SK-N-SH (cell line): ENCODE measurements around the gene IKZF2. TPM values are rescaled to one million over a fixed set of nuclear protein-coding genes. Genes with fewer than 3 reads are reported as not detected.

Experiments
- CTCF ChIA-PET: fragments of 300-600, 350-600 bp; formaldehyde crosslinking; extraction: SDS; loops from one replicate; lab custom pipeline; 2021; lab: Yijun Ruan, JAX
- POLR2A ChIA-PET: fragments of 350-600 bp; sonication (Branson Sonifier 250); formaldehyde crosslinking; extraction: SDS; loops from one replicate; lab custom pipeline; 2020; ENCODE audit warnings: antibody characterized with exemption, inconsistent platforms; lab: Yijun Ruan, JAX
- DNase-seq: peaks from one replicate; pipeline ENCODE4 v3.0.0; 2012
- H2AFZ ChIP-seq: fragments of 200-600 bp; sonication (generic); 2 replicates; pipeline ENCODE4 v1.8.1; 2016; ENCODE audit warnings: antibody characterized with exemption, mild to moderate bottlenecking, low read depth
- H3F3A ChIP-seq: fragments of 200-600 bp; sonication (generic); replicated peaks from 2 replicates; pipeline ENCODE3; 2016; ENCODE audit warnings: antibody characterized with exemption, mild to moderate bottlenecking; ENCODE audit not compliant: insufficient read depth
- H3K27ac ChIP-seq, 2 experiments: fragments of 200-500 bp in 1 of 2; fragments of 200-600 bp in 1 of 2; sonication (Bioruptor generic) in 1 of 2; sonication (generic), shearing (Covaris generic) in 1 of 2; 2 replicates each; pipeline versions ENCODE4 v1.5.1 to v1.6.1; 2014 to 2016; ENCODE audit warnings: low read depth in 2 of 2, inconsistent platforms in 1 of 2, low read length in 1 of 2, mild to moderate bottlenecking in 1 of 2, mixed read lengths in 1 of 2
- H3K27me3 ChIP-seq: fragments of 200-600 bp; sonication (generic), shearing (Covaris generic); 2 replicates; pipeline ENCODE4 v1.6.1; 2016; ENCODE audit warnings: mixed run types; ENCODE audit not compliant: insufficient read depth
- H3K36me3 ChIP-seq, 2 experiments: fragments of 200-500 bp in 1 of 2; fragments of 200-600 bp in 1 of 2; sonication (Bioruptor generic) in 1 of 2; sonication (generic) in 1 of 2; replicated peaks in 1 of 2; 2 replicates each; pipeline versions ENCODE3 to v1.5.1; 2014 to 2016; ENCODE audit warnings: low read length in 1 of 2, mild to moderate bottlenecking in 1 of 2; ENCODE audit not compliant: insufficient read depth in 2 of 2, control insufficient read depth in 1 of 2
- H3K4me1 ChIP-seq, 2 experiments: fragments of 200-500 bp in 1 of 2; fragments of 200-600 bp in 1 of 2; sonication (Bioruptor generic) in 1 of 2; sonication (generic), shearing (Covaris generic) in 1 of 2; 2 replicates each; pipeline versions ENCODE4 v1.5.1 to v1.6.1; 2014 to 2016; ENCODE audit warnings: low read depth in 1 of 2, low read length in 1 of 2, mixed run types in 1 of 2; ENCODE audit not compliant: insufficient read depth in 2 of 2, control insufficient read depth in 1 of 2
- H3K4me2 ChIP-seq: fragments of 200-600 bp; sonication (generic), shearing (Covaris generic); 2 replicates; pipeline ENCODE4 v1.6.1; 2017; ENCODE audit warnings: mixed run types
- H3K4me3 ChIP-seq, 2 experiments: fragments of 200-500 bp in 1 of 2; fragments of 200-600 bp in 1 of 2; sonication (Bioruptor generic) in 1 of 2; sonication (generic), shearing (Covaris generic) in 1 of 2; 2 replicates each; pipeline versions ENCODE4 v1.5.1 to v1.8.1; 2014 to 2016; ENCODE audit warnings: low read depth in 2 of 2, inconsistent platforms in 1 of 2, low read length in 1 of 2, mild to moderate bottlenecking in 1 of 2, mixed read lengths in 1 of 2, moderate library complexity in 1 of 2
- H3K79me2 ChIP-seq: fragments of 200-600 bp; sonication (generic); 2 replicates; pipeline ENCODE4 v1.8.1; 2017; ENCODE audit warnings: mild to moderate bottlenecking; ENCODE audit not compliant: insufficient read depth
- H3K9ac ChIP-seq: fragments of 200-600 bp; sonication (generic); 2 replicates; pipeline ENCODE4 v1.6.1; 2017; ENCODE audit warnings: mixed run types
- H3K9me2 ChIP-seq: fragments of 200-600 bp; sonication (generic); 2 replicates; pipeline ENCODE4 v1.6.1; 2017; ENCODE audit warnings: mixed run types
- H3K9me3 ChIP-seq: fragments of 200-600 bp; sonication (generic); 2 replicates; pipeline ENCODE4 v1.6.1; 2017; ENCODE audit warnings: mixed run types, mild to moderate bottlenecking, moderate library complexity
- H4K20me1 ChIP-seq: fragments of 200-600 bp; sonication (generic); 2 replicates; pipeline ENCODE4 v1.6.1; 2017; ENCODE audit warnings: mild to moderate bottlenecking, mixed run types; ENCODE audit not compliant: insufficient read depth
- FOXM1 ChIP-seq: IDR thresholded peaks from 2 replicates; pipeline ENCODE4 v1.4.0; 2012; ENCODE audit warnings: low read depth, mild to moderate bottlenecking
- NRF1 ChIP-seq: IDR thresholded peaks from 2 replicates; pipeline ENCODE4 v1.6.1; 2012; ENCODE audit warnings: low read depth, mild to moderate bottlenecking, low read length
- RCOR1 ChIP-seq: fragments of 150-350 bp; IDR thresholded peaks from 2 replicates; pipeline ENCODE4 v1.6.1; 2017; ENCODE audit warnings: antibody characterized with exemption, low read length
- WGBS: methylation state at CpG from one replicate; pipeline ENCODE4 v1.1.6; 2017; ENCODE audit warnings: low lambda C conversion rate; 5-methylcytosine and 5-hydroxymethylcytosine counted together
- polyA plus RNA-seq, 3 experiments: library from polyadenylated mRNA; depleted of rRNA; stranded (reverse); fragments of >200 nt; gene quantifications; 2 replicates each; pipeline ENCODE4 v1.2.3, GENCODE V29; 2012
- TF ChIP-seq, protein P1 (sequence below): IDR thresholded peaks from 2 replicates; pipeline ENCODE4 v1.4.0; 2012; ENCODE audit warnings: low read depth
- TF ChIP-seq, protein P2 (sequence below): IDR thresholded peaks from 2 replicates; pipeline ENCODE4; 2012
- TF ChIP-seq, protein P3 (sequence below): fragments of 200-600 bp; sonication (generic); IDR thresholded peaks from 2 replicates; pipeline ENCODE4 v1.6.1; 2017; ENCODE audit warnings: antibody characterized with exemption, mild to moderate bottlenecking, moderate library complexity

IKZF2 gene
- polyA plus RNA-seq, 1 of the 3 experiments (the other 2 are of a cell fraction), result 1.3 TPM

DNA sequence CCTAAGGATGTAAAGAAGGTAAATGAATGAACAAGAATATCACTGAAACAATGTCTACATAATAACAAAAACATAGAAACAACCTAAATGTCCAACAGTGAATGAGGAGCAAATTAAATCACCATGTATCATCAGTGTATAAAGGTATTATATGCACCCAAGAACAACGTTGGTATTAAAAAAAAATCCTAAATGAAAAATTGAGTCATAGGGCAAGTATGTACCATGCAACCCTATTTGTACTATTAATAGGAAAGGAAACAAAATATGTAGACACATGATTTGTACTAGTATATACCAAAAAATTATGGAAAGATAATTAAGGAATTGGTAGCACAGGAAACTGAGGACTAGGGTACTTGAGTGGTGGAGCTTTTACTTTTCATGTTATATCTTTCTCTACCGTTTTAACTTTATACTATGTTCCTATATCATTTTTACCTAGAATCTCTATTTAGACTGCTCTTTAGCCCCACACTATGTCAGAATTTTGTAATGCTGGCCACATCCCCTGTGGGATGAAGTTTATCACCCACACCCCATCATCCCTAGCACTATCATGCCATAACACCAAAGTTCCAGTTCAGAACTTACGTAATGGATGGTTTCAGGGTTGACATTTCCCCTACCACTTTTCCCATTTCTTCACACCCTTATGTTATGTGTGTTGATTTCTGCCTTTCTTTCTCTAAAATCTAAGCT is 25.6 kb downstream of the IKZF2 start:
- no peak overlapping the region for H3K27ac ChIP-seq
- 70% methylated on average over 3 of the region's 3 CpGs for WGBS
- H2AFZ ChIP-seq, result no peak overlapping the region

DNA sequence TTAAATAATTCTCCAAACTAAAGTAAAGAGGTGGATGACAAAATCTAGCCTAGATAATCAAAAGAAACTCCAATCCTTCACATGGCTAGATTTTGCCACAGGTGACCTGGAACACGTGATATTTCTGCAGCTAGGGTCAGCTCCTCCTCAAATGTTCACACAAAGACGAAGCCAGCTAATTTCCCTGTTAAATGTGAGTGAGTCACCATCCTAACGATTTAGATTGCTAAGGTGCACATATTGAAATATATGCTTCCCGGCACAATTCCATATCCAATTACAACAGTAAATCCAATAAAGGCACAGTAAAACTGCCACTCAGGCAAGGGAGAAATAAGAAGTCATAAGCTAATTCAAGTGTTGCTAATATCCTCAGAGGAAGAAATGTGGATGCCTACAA is 28.7 kb downstream of the IKZF2 start:
- H3K9ac ChIP-seq, result no peak overlapping the region
- no peak overlapping the region for H3K4me2 ChIP-seq
- no peak overlapping the region for H2AFZ ChIP-seq
- H3K4me3 ChIP-seq, result no peak overlapping the region
- H3K27me3 ChIP-seq, result no peaks in the 10 kb centered on the region
- ChIA-PET CTCF (interaction anchor here (1.5 kb wide), 1 partner anchor 9 kb away, joined by 3 read pairs; no protein-coding TSS in a partner anchor), POLR2A (no interaction called here)
- H4K20me1 ChIP-seq, result no peaks in the 10 kb centered on the region
- no peaks in the 10 kb centered on the region for H3K9me3 ChIP-seq
- DNase-seq, result no peak
- TF ChIP-seq, protein P1, sequence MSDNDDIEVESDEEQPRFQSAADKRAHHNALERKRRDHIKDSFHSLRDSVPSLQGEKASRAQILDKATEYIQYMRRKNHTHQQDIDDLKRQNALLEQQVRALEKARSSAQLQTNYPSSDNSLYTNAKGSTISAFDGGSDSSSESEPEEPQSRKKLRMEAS, result no peak
- no peaks in the 10 kb centered on the region for H3K9me2 ChIP-seq
- peaks cover 0 to 3% of the 10 kb centered on the region in 2 experiments for H3K36me3 ChIP-seq
- H3F3A ChIP-seq, result peaks cover 10% of the 10 kb centered on the region
- no peaks in the 10 kb centered on the region; the same call in 1 of the 2 replicates for H3K79me2 ChIP-seq
- 61% methylated on average over 4 of the region's 4 CpGs for WGBS
- H3K27ac ChIP-seq, result no peak overlapping the region
- H3K4me1 ChIP-seq, result peaks cover 0 to 63% of the 10 kb centered on the region in 2 experiments; a peak in 3 of 4 replicates

More for the DNA sequence above, 25.6 kb downstream of the IKZF2 start:
- Histone ChIP-seq H3K9me3 (no peaks in the 10 kb centered on the region), H3K79me2 (no peaks in the 10 kb centered on the region; the same call in 1 of the 2 replicates), H3K4me3 (no peak overlapping the region), H4K20me1 (no peaks in the 10 kb centered on the region), H3K9me2 (no peaks in the 10 kb centered on the region), H3K4me2 (no peak overlapping the region), H3F3A (no peaks in the 10 kb centered on the region), H3K9ac (no peak overlapping the region), H3K4me1 (peaks cover 0 to 36% of the 10 kb centered on the region in 2 experiments; a peak in 1 of 4 replicates), H3K36me3 (peaks cover 0 to 3% of the 10 kb centered on the region in 2 experiments), H3K27me3 (no peaks in the 10 kb centered on the region)
- CTCF ChIA-PET, result interaction anchor here (0.6 to 1.6 kb wide), 3 partner anchors 11 to 348 kb away, joined by 3 read pairs; no protein-coding TSS in a partner anchor
- TF ChIP-seq RCOR1 (no peak), FOXM1 (no peak), NRF1 (no peak)
- TF ChIP-seq, protein P2, sequence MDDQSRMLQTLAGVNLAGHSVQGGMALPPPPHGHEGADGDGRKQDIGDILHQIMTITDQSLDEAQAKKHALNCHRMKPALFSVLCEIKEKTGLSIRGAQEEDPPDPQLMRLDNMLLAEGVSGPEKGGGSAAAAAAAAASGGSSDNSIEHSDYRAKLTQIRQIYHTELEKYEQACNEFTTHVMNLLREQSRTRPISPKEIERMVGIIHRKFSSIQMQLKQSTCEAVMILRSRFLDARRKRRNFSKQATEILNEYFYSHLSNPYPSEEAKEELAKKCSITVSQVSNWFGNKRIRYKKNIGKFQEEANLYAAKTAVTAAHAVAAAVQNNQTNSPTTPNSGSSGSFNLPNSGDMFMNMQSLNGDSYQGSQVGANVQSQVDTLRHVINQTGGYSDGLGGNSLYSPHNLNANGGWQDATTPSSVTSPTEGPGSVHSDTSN, result no peak
- TF ChIP-seq, protein P3, sequence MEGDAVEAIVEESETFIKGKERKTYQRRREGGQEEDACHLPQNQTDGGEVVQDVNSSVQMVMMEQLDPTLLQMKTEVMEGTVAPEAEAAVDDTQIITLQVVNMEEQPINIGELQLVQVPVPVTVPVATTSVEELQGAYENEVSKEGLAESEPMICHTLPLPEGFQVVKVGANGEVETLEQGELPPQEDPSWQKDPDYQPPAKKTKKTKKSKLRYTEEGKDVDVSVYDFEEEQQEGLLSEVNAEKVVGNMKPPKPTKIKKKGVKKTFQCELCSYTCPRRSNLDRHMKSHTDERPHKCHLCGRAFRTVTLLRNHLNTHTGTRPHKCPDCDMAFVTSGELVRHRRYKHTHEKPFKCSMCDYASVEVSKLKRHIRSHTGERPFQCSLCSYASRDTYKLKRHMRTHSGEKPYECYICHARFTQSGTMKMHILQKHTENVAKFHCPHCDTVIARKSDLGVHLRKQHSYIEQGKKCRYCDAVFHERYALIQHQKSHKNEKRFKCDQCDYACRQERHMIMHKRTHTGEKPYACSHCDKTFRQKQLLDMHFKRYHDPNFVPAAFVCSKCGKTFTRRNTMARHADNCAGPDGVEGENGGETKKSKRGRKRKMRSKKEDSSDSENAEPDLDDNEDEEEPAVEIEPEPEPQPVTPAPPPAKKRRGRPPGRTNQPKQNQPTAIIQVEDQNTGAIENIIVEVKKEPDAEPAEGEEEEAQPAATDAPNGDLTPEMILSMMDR, result 0 out of 2 replicates have a peak, but pooled peaks have one; percentile 16
- DNase-seq, result peak; percentile 6
- POLR2A ChIA-PET, result no interaction called here
